Mesenchymal stem cell (in vitro differentiated cells and primary cell): ENCODE results near the gene CCP110.

Source experiments
- DNase-seq: peaks from one replicate; pipeline ENCODE4 v3.0.0-alpha.2; 2013
- H2AFZ ChIP-seq: one replicate; pipeline ENCODE4 v1.6.1; 2013; ENCODE audit warnings: low read depth, mild to moderate bottlenecking, control low read depth, inconsistent platforms, low read length, moderate library complexity
- H2AK5ac ChIP-seq: 2 replicates; pipeline ENCODE4 v1.6.1; 2013; ENCODE audit warnings: low read length, moderate library complexity, mild to moderate bottlenecking, inconsistent platforms; ENCODE audit not compliant: severe bottlenecking
- H2BK120ac ChIP-seq: one replicate; pipeline ENCODE4 v1.6.1; 2013; ENCODE audit warnings: low read depth, mild to moderate bottlenecking, inconsistent platforms, low read length, moderate library complexity
- H2BK12ac ChIP-seq, 2 experiments: one replicate each; pipeline ENCODE4 v1.6.1; 2013; ENCODE audit warnings: inconsistent platforms in 2 of 2, low read length in 2 of 2, mild to moderate bottlenecking in 2 of 2, moderate library complexity in 2 of 2, control low read depth in 1 of 2
- H2BK15ac ChIP-seq: one replicate; pipeline ENCODE4 v1.6.1; 2013; ENCODE audit warnings: mild to moderate bottlenecking, low read depth, inconsistent platforms; ENCODE audit not compliant: poor library complexity, severe bottlenecking
- H2BK5ac ChIP-seq: 2 replicates; pipeline ENCODE4 v1.6.1; 2013; ENCODE audit warnings: low read depth, mild to moderate bottlenecking, low read length, control low read depth, inconsistent platforms; ENCODE audit not compliant: poor library complexity, severe bottlenecking
- H3K14ac ChIP-seq, 2 experiments: one replicate each; pipeline ENCODE4 v1.6.1; 2013; ENCODE audit warnings: inconsistent platforms in 2 of 2, low read length in 2 of 2, control low read depth in 1 of 2, mild to moderate bottlenecking in 1 of 2, moderate library complexity in 1 of 2
- H3K18ac ChIP-seq, 2 experiments: one replicate each; pipeline ENCODE4 v1.6.1; 2013; ENCODE audit warnings: inconsistent platforms in 2 of 2, low read length in 2 of 2, control low read depth in 1 of 2, low read depth in 1 of 2, mild to moderate bottlenecking in 1 of 2
- H3K23ac ChIP-seq, 2 experiments: one replicate each; pipeline ENCODE4 v1.6.1; 2013; ENCODE audit warnings: inconsistent platforms in 2 of 2, low read length in 2 of 2, mild to moderate bottlenecking in 2 of 2, moderate library complexity in 2 of 2, control low read depth in 1 of 2
- H3K27ac ChIP-seq: 2 replicates; pipeline ENCODE4 v1.5.1; 2013; ENCODE audit warnings: mild to moderate bottlenecking, moderate library complexity, low read length, control low read depth, inconsistent platforms; ENCODE audit not compliant: poor library complexity, severe bottlenecking
- H3K27me3 ChIP-seq, 2 experiments: 2 replicates each; pipeline versions ENCODE4 v1.6.1 to v1.7.0; 2013; ENCODE audit warnings: low read length in 2 of 2, mild to moderate bottlenecking in 2 of 2, moderate library complexity in 2 of 2, control low read depth in 1 of 2, inconsistent platforms in 1 of 2; ENCODE audit not compliant: control insufficient read depth in 1 of 2, insufficient read depth in 1 of 2
- H3K36me3 ChIP-seq, 2 experiments: 2 replicates each; pipeline versions ENCODE4 v1.6.1 to v1.7.0; 2013; ENCODE audit warnings: low read length in 2 of 2, control low read depth in 1 of 2, inconsistent platforms in 1 of 2, low read depth in 1 of 2, mild to moderate bottlenecking in 1 of 2; ENCODE audit not compliant: insufficient read depth in 2 of 2, control insufficient read depth in 1 of 2
- H3K4ac ChIP-seq, 2 experiments: one replicate each; pipeline ENCODE4 v1.6.1; 2013; ENCODE audit warnings: inconsistent platforms in 2 of 2, low read length in 2 of 2, mild to moderate bottlenecking in 2 of 2, moderate library complexity in 2 of 2, control low read depth in 1 of 2, low read depth in 1 of 2
- H3K4me1 ChIP-seq: 2 replicates; pipeline ENCODE4 v1.6.1; 2013; ENCODE audit warnings: low read depth, low read length, control low read depth; ENCODE audit not compliant: control insufficient read depth, insufficient read depth
- H3K4me2 ChIP-seq: 2 replicates; pipeline ENCODE4 v1.6.1; 2013; ENCODE audit warnings: low read length, mild to moderate bottlenecking, inconsistent platforms; ENCODE audit not compliant: poor library complexity, severe bottlenecking
- H3K4me3 ChIP-seq, 2 experiments: 2 replicates each; pipeline versions ENCODE4 v1.5.1 to v1.7.0; 2013; ENCODE audit warnings: low read length in 2 of 2, mild to moderate bottlenecking in 2 of 2, control low read depth in 1 of 2, low read depth in 1 of 2; ENCODE audit not compliant: insufficient read depth in 1 of 2
- H3K79me1 ChIP-seq: replicated peaks from 2 replicates; pipeline ENCODE4 v1.6.1; 2013; ENCODE audit warnings: mild to moderate bottlenecking, control low read depth, low read length, inconsistent platforms; ENCODE audit not compliant: poor library complexity, severe bottlenecking
- H3K9ac ChIP-seq: 2 replicates; pipeline ENCODE4 v1.7.0; 2013; ENCODE audit warnings: mild to moderate bottlenecking, low read length, moderate library complexity
- H3K9me3 ChIP-seq: 2 replicates; pipeline ENCODE4 v1.7.0; 2013; ENCODE audit warnings: mild to moderate bottlenecking, low read length; ENCODE audit not compliant: control insufficient read depth
- H4K8ac ChIP-seq: one replicate; pipeline ENCODE4 v1.6.1; 2013; ENCODE audit warnings: inconsistent platforms, mild to moderate bottlenecking, low read length, moderate library complexity
- H4K91ac ChIP-seq: one replicate; pipeline ENCODE4 v1.6.1; 2013; ENCODE audit warnings: mild to moderate bottlenecking, low read length, inconsistent platforms
- WGBS: methylation state at CpG from one replicate; pipeline ENCODE4 v1.1.7; 2013; ENCODE audit warnings: mixed read lengths; 5-methylcytosine and 5-hydroxymethylcytosine counted together

CCP110 gene

GRCh38 chr16:19528666-19529065 lies 4.9 kb downstream of the CCP110 start:
- H2BK12ac ChIP-seq = no peak overlapping the region
- H2BK5ac ChIP-seq = no peak overlapping the region
- H2BK120ac ChIP-seq = no peak overlapping the region
- no peaks in the 10 kb centered on the region for H3K27me3 ChIP-seq
- H2BK15ac ChIP-seq = no peak overlapping the region
- no peaks in the 10 kb centered on the region for H3K9me3 ChIP-seq
- H3K4ac ChIP-seq = no peak overlapping the region
- no peak overlapping the region for H3K18ac ChIP-seq
- H3K79me1 ChIP-seq = peaks cover 17% of the 10 kb centered on the region
- H3K4me2 ChIP-seq = no peak overlapping the region
- WGBS = 98% methylated on average over 3 of the region's 3 CpGs
- no peak overlapping the region for H3K23ac ChIP-seq
- no peaks in the 10 kb centered on the region for H3K4me1 ChIP-seq
- no peak overlapping the region for H3K4me3 ChIP-seq
- no peak overlapping the region for H2AFZ ChIP-seq
- H3K27ac ChIP-seq = no peak overlapping the region
- peaks cover 4 to 37% of the 10 kb centered on the region in 2 experiments for H3K36me3 ChIP-seq
- no peak overlapping the region for H4K91ac ChIP-seq
- H3K9ac ChIP-seq = no peak overlapping the region
- no peak overlapping the region for H2AK5ac ChIP-seq
- no peak overlapping the region for H3K14ac ChIP-seq
- DNase-seq = no peak
- no peak overlapping the region for H4K8ac ChIP-seq

- H2BK5ac ChIP-seq = no peak overlapping the region
- no peak overlapping the region for H3K27ac ChIP-seq
- H3K36me3 ChIP-seq = peaks cover 4 to 72% of the 10 kb centered on the region in 2 experiments
- H2AK5ac ChIP-seq = no peak overlapping the region
- H4K91ac ChIP-seq = no peak overlapping the region
- no peak overlapping the region for H3K18ac ChIP-seq
- no peak overlapping the region for H3K4me3 ChIP-seq
- H2BK15ac ChIP-seq = no peak overlapping the region
- no peak overlapping the region for H3K9ac ChIP-seq
- H2AFZ ChIP-seq = no peak overlapping the region
- H3K4me2 ChIP-seq = no peak overlapping the region
- H4K8ac ChIP-seq = no peak overlapping the region
- no peak overlapping the region for H3K4ac ChIP-seq
- H3K79me1 ChIP-seq = peaks cover 9% of the 10 kb centered on the region
- H3K9me3 ChIP-seq = no peaks in the 10 kb centered on the region
- H3K23ac ChIP-seq = no peak overlapping the region
- no peak overlapping the region for H2BK120ac ChIP-seq
- WGBS = no CpG with 5 or more reads among the region's 1 CpG
- H2BK12ac ChIP-seq = no peak overlapping the region
- H3K14ac ChIP-seq = no peak overlapping the region
- no peak for DNase-seq
- H3K27me3 ChIP-seq = no peaks in the 10 kb centered on the region
- H3K4me1 ChIP-seq = no peaks in the 10 kb centered on the region
Measured at GRCh38 chr16:19532601-19533000, 8.9 kb downstream of the CCP110 start.

- DNase-seq = no peak
- H2BK15ac ChIP-seq = no peak overlapping the region
- no peak overlapping the region for H3K4me2 ChIP-seq
- no peak overlapping the region for H3K14ac ChIP-seq
- H3K4ac ChIP-seq = no peak overlapping the region
- H3K9me3 ChIP-seq = no peaks in the 10 kb centered on the region
- H3K4me1 ChIP-seq = no peaks in the 10 kb centered on the region
- H4K8ac ChIP-seq = no peak overlapping the region
- H2BK12ac ChIP-seq = no peak overlapping the region
- no peak overlapping the region for H2AFZ ChIP-seq
- H2BK5ac ChIP-seq = no peak overlapping the region
- H3K27me3 ChIP-seq = no peaks in the 10 kb centered on the region
- no peak overlapping the region for H2BK120ac ChIP-seq
- H3K4me3 ChIP-seq = no peak overlapping the region
- WGBS = 100% methylated on average over 6 of the region's 6 CpGs
- no peak overlapping the region for H3K18ac ChIP-seq
- no peak overlapping the region for H3K9ac ChIP-seq
- H2AK5ac ChIP-seq = no peak overlapping the region
- peaks cover 9 to 66% of the 10 kb centered on the region in 2 experiments for H3K36me3 ChIP-seq
- H3K79me1 ChIP-seq = no peaks in the 10 kb centered on the region
- H4K91ac ChIP-seq = no peak overlapping the region
- H3K23ac ChIP-seq = no peak overlapping the region
- H3K27ac ChIP-seq = no peak overlapping the region
Measured at GRCh38 chr16:19540241-19540970, 16.7 kb downstream of the CCP110 start.

DNA sequence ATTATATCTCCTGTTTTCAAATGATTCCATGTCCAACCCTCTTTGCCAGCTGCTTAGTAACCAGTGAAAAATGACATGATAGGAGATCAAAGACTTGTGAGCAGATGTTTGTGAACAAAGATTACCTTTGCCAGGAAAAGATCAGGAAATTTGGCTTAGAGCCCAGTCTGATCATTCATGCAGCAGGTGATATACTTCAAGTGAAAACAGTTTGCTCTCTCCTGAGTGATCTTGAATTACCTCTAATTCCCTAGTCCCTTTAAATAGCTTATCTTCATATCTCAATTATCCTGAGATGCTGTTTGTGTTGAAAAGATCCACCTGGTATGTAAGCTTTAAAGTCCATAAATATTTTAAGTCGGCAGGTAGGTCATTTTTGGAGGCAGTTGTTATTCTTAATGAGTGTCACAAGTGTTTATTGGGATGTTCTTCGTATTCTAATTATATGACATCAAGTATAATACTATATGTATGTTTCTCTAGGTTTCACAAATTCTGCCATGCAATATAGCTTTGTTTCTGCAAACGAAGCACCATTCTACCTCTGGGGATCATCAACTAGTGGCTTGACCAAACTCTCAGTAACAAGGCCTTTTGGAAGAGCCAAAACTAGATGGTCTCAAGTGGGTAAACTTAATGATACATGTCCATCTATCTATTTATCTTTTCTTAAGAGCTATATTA lies 18.5 kb downstream of the CCP110 start:
- Histone ChIP-seq H3K4ac (no peak overlapping the region), H3K14ac (no peak overlapping the region), H3K27ac (no peak overlapping the region), H3K36me3 (peaks cover 11 to 59% of the 10 kb centered on the region in 2 experiments), H2AK5ac (no peak overlapping the region), H3K4me1 (no peaks in the 10 kb centered on the region), H2BK5ac (no peak overlapping the region), H3K9me3 (no peaks in the 10 kb centered on the region), H2BK120ac (no peak overlapping the region), H3K4me3 (no peak overlapping the region), H2BK15ac (no peak overlapping the region), H4K8ac (no peak overlapping the region), H3K4me2 (no peak overlapping the region), H2AFZ (no peak overlapping the region), H3K27me3 (no peaks in the 10 kb centered on the region), H3K18ac (no peak overlapping the region), H3K79me1 (peaks cover 2% of the 10 kb centered on the region), H3K9ac (no peak overlapping the region), H3K23ac (no peak overlapping the region), H4K91ac (no peak overlapping the region), H2BK12ac (no peak overlapping the region)
- WGBS = 90% methylated on average over 2 of the region's 3 CpGs
- DNase-seq = no peak
